ENCODE measurements around the gene HERC3. TPM values are rescaled to one million over a fixed set of nuclear protein-coding genes. Genes with fewer than 3 reads are reported as not detected.

Gene HERC3
- total and polyA plus RNA-seq, 4 experiments from 2014 or later = 39.9 to 97.1 (median 70.2) TPM

GRCh38 chr4:88705805-88706492 is 113.7 kb downstream of the HERC3 start:
- intact Hi-C loops (cut with micrococcal nuclease) = no loop called here
- Mint-ChIP-seq H3K4me3 (no peak overlapping the region), H3K9me3 (peaks cover 0 to 1% (median 0%) of the 10 kb centered on the region in 8 donors), H3K27ac (peak overlapping the region in 4 of 7 donors; percentile 22 to 61 (median 47)), H3K4me1 (peaks cover 0 to 5% (median 0%) of the 10 kb centered on the region in 4 donors), H3K36me3 (peaks cover 77% of the 10 kb centered on the region in 2 donors), H3K27me3 (no peaks in the 10 kb centered on the region)
- Histone ChIP-seq H3K9me3 (ENCODE audit: control insufficient read depth in 1 of 2, low read length in 2 of 2) (no peaks in the 10 kb centered on the region), H3K27ac (ENCODE audit: low read depth, low read length) (no peak overlapping the region), H3K36me3 (ENCODE audit: insufficient read depth, low read length) (peaks cover 34% of the 10 kb centered on the region), H3K27me3 (ENCODE audit: insufficient read depth, low read length) (no peaks in the 10 kb centered on the region), H3K4me1 (ENCODE audit: insufficient read depth, low read length) (no peaks in the 10 kb centered on the region), H3K4me3 (ENCODE audit: low read length in 2 of 2) (no peak overlapping the region)
- DNase-seq = no peak
- ChIA-PET CTCF (ENCODE audit: partially characterized antibody) (interaction anchor here (0.9 to 1.3 kb wide), 2 partner anchors 8 to 166 kb away, joined by 3 to 4 read pairs; partner anchors contain the start of gene NAP1L5), POLR2A (ENCODE audit: partially characterized antibody) (no interaction called here)

- ChIA-PET CTCF (ENCODE audit: partially characterized antibody) (interaction anchor here (0.9 to 1.3 kb wide), 2 partner anchors 9 to 167 kb away, joined by 3 to 4 read pairs; partner anchors contain the start of gene NAP1L5), POLR2A (ENCODE audit: partially characterized antibody) (no interaction called here)
- H3K9me3 Mint-ChIP-seq = peaks cover 0 to 1% (median 0%) of the 10 kb centered on the region in 8 donors
- H3K4me1 Mint-ChIP-seq = peaks cover 0 to 5% (median 0%) of the 10 kb centered on the region in 4 donors
- DNase-seq = no peak
- peak overlapping the region in 3 of 7 donors; percentile 3 to 61 (median 22) for H3K27ac Mint-ChIP-seq
- no peaks in the 10 kb centered on the region for H3K4me1 ChIP-seq (ENCODE audit: insufficient read depth, low read length)
- peaks cover 34% of the 10 kb centered on the region for H3K36me3 ChIP-seq (ENCODE audit: insufficient read depth, low read length)
- H3K27ac ChIP-seq (ENCODE audit: low read depth, low read length) = no peak overlapping the region
- no peaks in the 10 kb centered on the region for H3K27me3 Mint-ChIP-seq
- no peaks in the 10 kb centered on the region for H3K9me3 ChIP-seq (ENCODE audit: control insufficient read depth in 1 of 2, low read length in 2 of 2)
- H3K4me3 ChIP-seq (ENCODE audit: low read length in 2 of 2) = no peak overlapping the region
- peaks cover 78 to 79% of the 10 kb centered on the region in 2 donors for H3K36me3 Mint-ChIP-seq
- intact Hi-C loops (cut with micrococcal nuclease) = no loop called here
- no peak overlapping the region for H3K4me3 Mint-ChIP-seq
- no peaks in the 10 kb centered on the region for H3K27me3 ChIP-seq (ENCODE audit: insufficient read depth, low read length)
Measured at GRCh38 chr4:88706574-88706973, 114.3 kb downstream of the HERC3 start.

- no peak overlapping the region for H3K4me3 Mint-ChIP-seq
- peak overlapping the region in 1 of 7 donors; percentile 35 for H3K27ac Mint-ChIP-seq
- H3K9me3 Mint-ChIP-seq = peaks cover 0 to 5% (median 1%) of the 10 kb centered on the region in 8 donors
- ChIA-PET CTCF (ENCODE audit: partially characterized antibody) (no interaction called here), POLR2A (ENCODE audit: partially characterized antibody) (no interaction called here)
- peaks cover 29% of the 10 kb centered on the region for H3K36me3 ChIP-seq (ENCODE audit: insufficient read depth, low read length)
- H3K27me3 Mint-ChIP-seq = no peaks in the 10 kb centered on the region
- no peaks in the 10 kb centered on the region for H3K27me3 ChIP-seq (ENCODE audit: insufficient read depth, low read length)
- DNase-seq = no peak
- H3K27ac ChIP-seq (ENCODE audit: low read depth, low read length) = no peak overlapping the region
- no peaks in the 10 kb centered on the region for H3K9me3 ChIP-seq (ENCODE audit: control insufficient read depth in 1 of 2, low read length in 2 of 2)
- H3K36me3 Mint-ChIP-seq = peaks cover 83 to 85% of the 10 kb centered on the region in 2 donors
- no peaks in the 10 kb centered on the region for H3K4me1 ChIP-seq (ENCODE audit: insufficient read depth, low read length)
- peaks cover 0 to 6% (median 2%) of the 10 kb centered on the region in 4 donors for H3K4me1 Mint-ChIP-seq
- H3K4me3 ChIP-seq (ENCODE audit: low read length in 2 of 2) = no peak overlapping the region
- intact Hi-C loops (cut with micrococcal nuclease) = no loop called here
Measured at GRCh38 chr4:88709989-88710388, 117.7 kb downstream of the HERC3 start.

GRCh38 chr4:88713782-88714181 is 121.5 kb downstream of the HERC3 start:
- Mint-ChIP-seq H3K4me1 (peaks cover 0 to 4% (median 2%) of the 10 kb centered on the region in 4 donors), H3K27ac (peak overlapping the region in 2 of 7 donors; percentile 11 to 37), H3K36me3 (peaks cover 87 to 88% of the 10 kb centered on the region in 2 donors), H3K4me3 (no peak overlapping the region), H3K27me3 (no peaks in the 10 kb centered on the region), H3K9me3 (peaks cover 0 to 31% (median 22%) of the 10 kb centered on the region in 8 donors)
- Histone ChIP-seq H3K27me3 (ENCODE audit: insufficient read depth, low read length) (no peaks in the 10 kb centered on the region), H3K36me3 (ENCODE audit: insufficient read depth, low read length) (peaks cover 23% of the 10 kb centered on the region), H3K4me1 (ENCODE audit: insufficient read depth, low read length) (no peaks in the 10 kb centered on the region), H3K27ac (ENCODE audit: low read depth, low read length) (no peak overlapping the region), H3K9me3 (ENCODE audit: control insufficient read depth in 1 of 2, low read length in 2 of 2) (peaks cover 0 to 9% of the 10 kb centered on the region in 2 donors), H3K4me3 (ENCODE audit: low read length in 2 of 2) (no peak overlapping the region)
- DNase-seq = no peak
- ChIA-PET POLR2A (ENCODE audit: partially characterized antibody) (no interaction called here), CTCF (ENCODE audit: partially characterized antibody) (interaction anchor here (1.0 to 1.1 kb wide), 2 partner anchors 9 to 174 kb away, joined by 3 to 4 read pairs; no protein-coding TSS in a partner anchor)
- intact Hi-C loops (cut with micrococcal nuclease) = no loop called here

- DNase-seq = no peak
- Histone ChIP-seq H3K36me3 (ENCODE audit: insufficient read depth, low read length) (peaks cover 40% of the 10 kb centered on the region), H3K27me3 (ENCODE audit: insufficient read depth, low read length) (no peaks in the 10 kb centered on the region), H3K4me1 (ENCODE audit: insufficient read depth, low read length) (no peaks in the 10 kb centered on the region), H3K27ac (ENCODE audit: low read depth, low read length) (no peak overlapping the region), H3K4me3 (ENCODE audit: low read length in 2 of 2) (no peak overlapping the region), H3K9me3 (ENCODE audit: control insufficient read depth in 1 of 2, low read length in 2 of 2) (peaks cover 0 to 9% of the 10 kb centered on the region in 2 donors)
- Mint-ChIP-seq H3K4me1 (peaks cover 0 to 4% (median under 1%) of the 10 kb centered on the region in 4 donors), H3K27me3 (no peaks in the 10 kb centered on the region), H3K4me3 (no peak overlapping the region), H3K27ac (no peak overlapping the region), H3K9me3 (peaks cover 0 to 29% (median 22%) of the 10 kb centered on the region in 8 donors), H3K36me3 (peaks cover 80 to 83% of the 10 kb centered on the region in 2 donors)
- ChIA-PET POLR2A (ENCODE audit: partially characterized antibody) (no interaction called here), CTCF (ENCODE audit: partially characterized antibody) (no interaction called here)
- intact Hi-C loops (cut with micrococcal nuclease) = no loop called here
Measured at GRCh38 chr4:88718098-88718497, 125.8 kb downstream of the HERC3 start.

GRCh38 chr4:88719381-88719780 is 127.1 kb downstream of the HERC3 start:
- no peak for DNase-seq
- Histone ChIP-seq H3K27ac (ENCODE audit: low read depth, low read length) (no peak overlapping the region), H3K27me3 (ENCODE audit: insufficient read depth, low read length) (no peaks in the 10 kb centered on the region), H3K4me1 (ENCODE audit: insufficient read depth, low read length) (no peaks in the 10 kb centered on the region), H3K9me3 (ENCODE audit: control insufficient read depth in 1 of 2, low read length in 2 of 2) (peaks cover 0 to 9% of the 10 kb centered on the region in 2 donors), H3K4me3 (ENCODE audit: low read length in 2 of 2) (no peak overlapping the region), H3K36me3 (ENCODE audit: insufficient read depth, low read length) (peaks cover 51% of the 10 kb centered on the region)
- Mint-ChIP-seq H3K9me3 (peaks cover 0 to 28% (median 22%) of the 10 kb centered on the region in 8 donors), H3K27ac (peak overlapping the region in 1 of 7 donors; percentile 78), H3K36me3 (peaks cover 75 to 81% of the 10 kb centered on the region in 2 donors), H3K27me3 (no peaks in the 10 kb centered on the region), H3K4me1 (no peaks in the 10 kb centered on the region), H3K4me3 (no peak overlapping the region)
- POLR2A ChIA-PET (ENCODE audit: partially characterized antibody) = no interaction called here
- intact Hi-C loops (cut with micrococcal nuclease) = no loop called here
- CTCF ChIA-PET (ENCODE audit: partially characterized antibody) = no interaction called here

GRCh38 chr4:88720451-88721428 is 128.5 kb downstream of the HERC3 start:
- Histone ChIP-seq H3K27ac (ENCODE audit: low read depth, low read length) (no peak overlapping the region), H3K27me3 (ENCODE audit: insufficient read depth, low read length) (no peaks in the 10 kb centered on the region), H3K9me3 (ENCODE audit: control insufficient read depth in 1 of 2, low read length in 2 of 2) (peaks cover 0 to 9% of the 10 kb centered on the region in 2 donors), H3K4me1 (ENCODE audit: insufficient read depth, low read length) (no peaks in the 10 kb centered on the region), H3K36me3 (ENCODE audit: insufficient read depth, low read length) (peaks cover 58% of the 10 kb centered on the region), H3K4me3 (ENCODE audit: low read length in 2 of 2) (no peak overlapping the region)
- no peaks in the 10 kb centered on the region for H3K27me3 Mint-ChIP-seq
- intact Hi-C loops (cut with micrococcal nuclease) = no loop called here
- peaks cover 64 to 79% of the 10 kb centered on the region in 2 donors for H3K36me3 Mint-ChIP-seq
- CTCF ChIA-PET (ENCODE audit: partially characterized antibody) = no interaction called here
- DNase-seq = no peak
- H3K27ac Mint-ChIP-seq = peak overlapping the region in 3 of 7 donors; percentile 10 to 19 (median 17)
- no peaks in the 10 kb centered on the region for H3K4me1 Mint-ChIP-seq
- POLR2A ChIA-PET (ENCODE audit: partially characterized antibody) = no interaction called here
- no peak overlapping the region for H3K4me3 Mint-ChIP-seq
- H3K9me3 Mint-ChIP-seq = peaks cover 0 to 27% (median 18%) of the 10 kb centered on the region in 8 donors

Data from CD4-positive, alpha-beta memory T cell (primary cell).